Measurements from ENCODE around the gene RNF17.

DNA sequence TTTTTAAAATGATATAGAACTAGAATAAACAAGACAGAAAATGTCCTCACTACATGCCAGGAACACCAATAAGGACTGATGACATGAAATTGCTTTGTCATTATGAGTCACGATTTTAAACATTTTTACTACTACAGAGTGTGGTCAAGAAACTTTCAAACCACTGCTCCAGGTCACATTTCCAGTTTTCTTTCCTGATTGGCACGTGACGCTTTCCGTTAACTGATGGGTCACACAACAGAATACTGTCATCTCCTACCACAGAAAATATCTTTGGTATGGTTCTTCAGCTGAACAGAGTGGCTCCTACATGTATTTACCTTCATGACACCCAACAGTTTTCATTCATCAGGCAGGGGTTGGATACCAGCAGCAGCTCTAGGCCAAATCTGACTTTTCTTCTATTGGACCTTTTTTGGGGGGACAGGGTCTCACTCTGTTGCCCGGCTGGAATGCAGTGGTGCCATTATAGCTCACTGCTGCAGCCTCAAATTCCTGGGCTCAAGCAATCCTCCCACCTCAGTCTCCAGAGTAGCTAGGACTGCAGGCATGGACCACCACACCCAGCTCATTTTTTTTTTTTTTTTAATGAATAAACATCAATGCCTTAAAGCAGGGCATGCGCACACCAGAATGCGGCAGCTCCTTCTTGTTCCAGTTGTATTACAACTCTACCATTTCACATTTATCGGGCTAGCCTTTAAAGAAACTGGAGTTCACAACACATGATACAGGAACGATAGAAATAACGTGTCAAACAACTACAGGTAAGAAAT is 147.4 kb downstream of the RNF17 start:
- TF ChIP-seq CTCF (IDR thresholded peaks at IDR 0.05; ENCODE audit: low read length) = no peak
- TF ChIP-seq EZH2 (optimal IDR thresholded peaks at IDR 0.05; ENCODE audit: low read depth, low read length) = no peak
- TF ChIP-seq EZH2phosphoT487 (IDR thresholded peaks at IDR 0.05; ENCODE audit: low read length) = no peak

All from MM.1S (cell line).